HEK293 (cell line): Measurements from ENCODE around the gene COL9A2.

Experiments
- CTCF ChIA-PET: fragments of 350-600 bp; formaldehyde crosslinking; extraction: SDS; loops from one replicate; lab custom pipeline; 2021; ENCODE audit warnings: antibody characterized with exemption; lab: Yijun Ruan, JAX
- POLR2A ChIA-PET: fragments of 300-600 bp; formaldehyde crosslinking; extraction: SDS; loops from one replicate; lab custom pipeline; 2020; ENCODE audit warnings: antibody characterized with exemption, inconsistent platforms; lab: Yijun Ruan, JAX
- H3K27ac ChIP-seq: fragments of 200-500 bp; sonication (Bioruptor generic); 2 replicates; pipeline ENCODE4 v1.5.1; 2014; ENCODE audit warnings: low read depth, low read length, control low read depth, inconsistent platforms; ENCODE audit errors: extremely low read depth
- H3K36me3 ChIP-seq, 2 experiments: fragments of 200-500 bp in 1 of 2; sonication (Bioruptor generic) in 1 of 2; 1 replicate in 1 of 2; 2 replicates in 1 of 2; pipeline ENCODE4 v1.5.1; 2014 to 2017; ENCODE audit warnings: inconsistent platforms in 2 of 2, low read length in 2 of 2; ENCODE audit not compliant: control insufficient read depth in 2 of 2, insufficient read depth in 1 of 2
- H3K4me1 ChIP-seq: fragments of 200-500 bp; sonication (Bioruptor generic); 2 replicates; pipeline ENCODE4 v1.5.1; 2014; ENCODE audit warnings: mild to moderate bottlenecking, low read length, inconsistent platforms; ENCODE audit not compliant: control insufficient read depth, insufficient read depth
- H3K4me3 ChIP-seq: 2 replicates; pipeline ENCODE4 v1.5.1; 2011; ENCODE audit warnings: low read depth, mild to moderate bottlenecking, control low read depth, low read length, moderate library complexity
- H3K9me3 ChIP-seq: fragments of 200-500 bp; sonication (Bioruptor generic); 2 replicates; pipeline ENCODE4 v1.5.1; 2014; ENCODE audit warnings: low read depth, low read length, inconsistent platforms; ENCODE audit not compliant: control insufficient read depth, insufficient read depth
- GFI1B ChIP-seq: fragments of 450-650 bp; formaldehyde crosslinking; IDR thresholded peaks from 2 replicates; pipeline ENCODE4 v1.5.1; 2016; ENCODE audit warnings: missing biosample characterization, missing genetic modification characterization
- HOXD13 ChIP-seq: sonication (generic); formaldehyde crosslinking; IDR thresholded peaks from 2 replicates; pipeline ENCODE4 v1.8.0; 2022; ENCODE audit warnings: missing genetic modification reagents, borderline replicate concordance
- PRDM6 ChIP-seq: fragments of 450-650 bp; formaldehyde crosslinking; IDR thresholded peaks from 2 replicates; pipeline ENCODE4 v1.5.1; 2017; ENCODE audit warnings: missing biosample characterization, missing genetic modification characterization
- SP2 ChIP-seq: fragments of 450-650 bp; formaldehyde crosslinking; IDR thresholded peaks from 2 replicates; pipeline ENCODE4 v1.5.1; 2016; ENCODE audit warnings: missing biosample characterization, missing genetic modification characterization
- SP7 ChIP-seq: fragments of 450-650 bp; formaldehyde crosslinking; IDR thresholded peaks from 2 replicates; pipeline ENCODE4 v1.5.1; 2016; ENCODE audit warnings: missing biosample characterization, missing genetic modification characterization
- ZBTB7A ChIP-seq: fragments of 450-650 bp; formaldehyde crosslinking; IDR thresholded peaks from 2 replicates; pipeline ENCODE4 v1.5.1; 2016; ENCODE audit warnings: low read depth, missing biosample characterization, missing genetic modification characterization
- ZFP3 ChIP-seq: fragments of 450-650 bp; formaldehyde crosslinking; IDR thresholded peaks from 2 replicates; pipeline ENCODE4 v1.5.1; 2016; ENCODE audit warnings: low read depth, missing biosample characterization, missing genetic modification characterization
- ZNF114 ChIP-seq: fragments of 450-650 bp; formaldehyde crosslinking; IDR thresholded peaks from 2 replicates; pipeline ENCODE4 v1.5.0; 2017; ENCODE audit warnings: missing biosample characterization, missing genetic modification characterization
- ZNF169 ChIP-seq: fragments of 450-650 bp; formaldehyde crosslinking; IDR thresholded peaks from 2 replicates; pipeline ENCODE4 v1.5.1; 2016; ENCODE audit warnings: missing biosample characterization, missing genetic modification characterization
- ZNF174 ChIP-seq: fragments of 450-650 bp; formaldehyde crosslinking; IDR thresholded peaks from 2 replicates; pipeline ENCODE4 v1.5.0; 2017; ENCODE audit warnings: missing biosample characterization, mild to moderate bottlenecking, missing genetic modification characterization
- ZNF19 ChIP-seq: fragments of 450-650 bp; formaldehyde crosslinking; IDR thresholded peaks from 2 replicates; pipeline ENCODE4; 2016; ENCODE audit warnings: missing biosample characterization, missing genetic modification characterization, low read depth
- ZNF2 ChIP-seq: fragments of 450-650 bp; formaldehyde crosslinking; IDR thresholded peaks from 2 replicates; pipeline ENCODE4 v1.5.1; 2016; ENCODE audit warnings: missing biosample characterization, missing genetic modification characterization
- ZNF211 ChIP-seq: fragments of 450-650 bp; formaldehyde crosslinking; IDR thresholded peaks from 2 replicates; pipeline ENCODE4 v1.5.1; 2016; ENCODE audit warnings: low read depth, missing biosample characterization, missing genetic modification characterization
- ZNF24 ChIP-seq: fragments of 450-650 bp; formaldehyde crosslinking; IDR thresholded peaks from 2 replicates; pipeline ENCODE4 v1.5.1; 2016; ENCODE audit warnings: missing biosample characterization, missing genetic modification characterization
- ZNF354C ChIP-seq: fragments of 450-650 bp; formaldehyde crosslinking; IDR thresholded peaks from 2 replicates; pipeline ENCODE4 v1.5.1; 2016; ENCODE audit warnings: missing biosample characterization, missing genetic modification characterization, low read depth, borderline replicate concordance
- ZNF529 ChIP-seq: fragments of 450-650 bp; formaldehyde crosslinking; IDR thresholded peaks from 2 replicates; pipeline ENCODE4 v1.5.1; 2017; ENCODE audit warnings: missing genetic modification characterization, missing biosample characterization; ENCODE audit not compliant: insufficient replicate concordance
- ZNF776 ChIP-seq: fragments of 450-650 bp; formaldehyde crosslinking; IDR thresholded peaks from 2 replicates; pipeline ENCODE4 v1.5.0; 2017; ENCODE audit warnings: missing biosample characterization, missing genetic modification characterization, borderline replicate concordance
- ZNF792 ChIP-seq: fragments of 450-650 bp; formaldehyde crosslinking; IDR thresholded peaks from 2 replicates; pipeline ENCODE4 v1.5.1; 2016; ENCODE audit warnings: missing biosample characterization, missing genetic modification characterization
- ZNF843 ChIP-seq: fragments of 450-650 bp; formaldehyde crosslinking; IDR thresholded peaks from 2 replicates; pipeline ENCODE4 v1.5.1; 2016; ENCODE audit warnings: missing biosample characterization, missing genetic modification characterization
- TF ChIP-seq, protein P1 (sequence below): fragments of 450-650 bp; formaldehyde crosslinking; IDR thresholded peaks from 2 replicates; pipeline ENCODE4 v1.5.1; 2016; ENCODE audit warnings: missing biosample characterization, missing genetic modification characterization
- TF ChIP-seq, protein P2 (sequence below): fragments of 450-650 bp; formaldehyde crosslinking; IDR thresholded peaks from 2 replicates; pipeline ENCODE4 v1.5.1; 2016; ENCODE audit warnings: missing biosample characterization, missing genetic modification characterization, borderline replicate concordance
- TF ChIP-seq, protein P3 (sequence below): fragments of 450-650 bp; formaldehyde crosslinking; IDR thresholded peaks from 2 replicates; pipeline ENCODE4 v1.5.1; 2016; ENCODE audit warnings: missing biosample characterization, missing genetic modification characterization

The COL9A2 gene

GRCh38 chr1:40353082-40353481 is 36.0 kb upstream of the COL9A2 start:
- H3K36me3 ChIP-seq = no peaks in the 10 kb centered on the region
- H3K4me1 ChIP-seq = no peaks in the 10 kb centered on the region
- H3K4me3 ChIP-seq = no peak overlapping the region
- CTCF ChIA-PET = interaction anchor here (0.6 to 4.8 kb wide), 3 partner anchors 14 to 21 kb away, joined by 4 to 26 read pairs (median 5); no protein-coding TSS in a partner anchor
- POLR2A ChIA-PET = interaction anchor here (0.6 kb wide), 1 partner anchor 12 kb away, joined by 5 read pairs; no protein-coding TSS in a partner anchor
- no peaks in the 10 kb centered on the region for H3K9me3 ChIP-seq
- no peak overlapping the region for H3K27ac ChIP-seq
- TF ChIP-seq GFI1B (no peak), SP2 (tag by site-specific recombination) (no peak), ZNF174 (tag by site-specific recombination) (no peak), ZNF19 (no peak), ZNF792 (tag by site-specific recombination) (no peak), ZNF211 (tag by site-specific recombination) (no peak), ZNF843 (tag by site-specific recombination) (no peak), ZNF776 (tag by site-specific recombination) (no peak), ZNF169 (tag by site-specific recombination) (no peak), ZFP3 (tag by site-specific recombination) (no peak), ZNF114 (tag by site-specific recombination) (no peak)
- TF ChIP-seq, protein P1, sequence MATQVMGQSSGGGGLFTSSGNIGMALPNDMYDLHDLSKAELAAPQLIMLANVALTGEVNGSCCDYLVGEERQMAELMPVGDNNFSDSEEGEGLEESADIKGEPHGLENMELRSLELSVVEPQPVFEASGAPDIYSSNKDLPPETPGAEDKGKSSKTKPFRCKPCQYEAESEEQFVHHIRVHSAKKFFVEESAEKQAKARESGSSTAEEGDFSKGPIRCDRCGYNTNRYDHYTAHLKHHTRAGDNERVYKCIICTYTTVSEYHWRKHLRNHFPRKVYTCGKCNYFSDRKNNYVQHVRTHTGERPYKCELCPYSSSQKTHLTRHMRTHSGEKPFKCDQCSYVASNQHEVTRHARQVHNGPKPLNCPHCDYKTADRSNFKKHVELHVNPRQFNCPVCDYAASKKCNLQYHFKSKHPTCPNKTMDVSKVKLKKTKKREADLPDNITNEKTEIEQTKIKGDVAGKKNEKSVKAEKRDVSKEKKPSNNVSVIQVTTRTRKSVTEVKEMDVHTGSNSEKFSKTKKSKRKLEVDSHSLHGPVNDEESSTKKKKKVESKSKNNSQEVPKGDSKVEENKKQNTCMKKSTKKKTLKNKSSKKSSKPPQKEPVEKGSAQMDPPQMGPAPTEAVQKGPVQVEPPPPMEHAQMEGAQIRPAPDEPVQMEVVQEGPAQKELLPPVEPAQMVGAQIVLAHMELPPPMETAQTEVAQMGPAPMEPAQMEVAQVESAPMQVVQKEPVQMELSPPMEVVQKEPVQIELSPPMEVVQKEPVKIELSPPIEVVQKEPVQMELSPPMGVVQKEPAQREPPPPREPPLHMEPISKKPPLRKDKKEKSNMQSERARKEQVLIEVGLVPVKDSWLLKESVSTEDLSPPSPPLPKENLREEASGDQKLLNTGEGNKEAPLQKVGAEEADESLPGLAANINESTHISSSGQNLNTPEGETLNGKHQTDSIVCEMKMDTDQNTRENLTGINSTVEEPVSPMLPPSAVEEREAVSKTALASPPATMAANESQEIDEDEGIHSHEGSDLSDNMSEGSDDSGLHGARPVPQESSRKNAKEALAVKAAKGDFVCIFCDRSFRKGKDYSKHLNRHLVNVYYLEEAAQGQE (tag by site-specific recombination) = no peak
- TF ChIP-seq, protein P2, sequence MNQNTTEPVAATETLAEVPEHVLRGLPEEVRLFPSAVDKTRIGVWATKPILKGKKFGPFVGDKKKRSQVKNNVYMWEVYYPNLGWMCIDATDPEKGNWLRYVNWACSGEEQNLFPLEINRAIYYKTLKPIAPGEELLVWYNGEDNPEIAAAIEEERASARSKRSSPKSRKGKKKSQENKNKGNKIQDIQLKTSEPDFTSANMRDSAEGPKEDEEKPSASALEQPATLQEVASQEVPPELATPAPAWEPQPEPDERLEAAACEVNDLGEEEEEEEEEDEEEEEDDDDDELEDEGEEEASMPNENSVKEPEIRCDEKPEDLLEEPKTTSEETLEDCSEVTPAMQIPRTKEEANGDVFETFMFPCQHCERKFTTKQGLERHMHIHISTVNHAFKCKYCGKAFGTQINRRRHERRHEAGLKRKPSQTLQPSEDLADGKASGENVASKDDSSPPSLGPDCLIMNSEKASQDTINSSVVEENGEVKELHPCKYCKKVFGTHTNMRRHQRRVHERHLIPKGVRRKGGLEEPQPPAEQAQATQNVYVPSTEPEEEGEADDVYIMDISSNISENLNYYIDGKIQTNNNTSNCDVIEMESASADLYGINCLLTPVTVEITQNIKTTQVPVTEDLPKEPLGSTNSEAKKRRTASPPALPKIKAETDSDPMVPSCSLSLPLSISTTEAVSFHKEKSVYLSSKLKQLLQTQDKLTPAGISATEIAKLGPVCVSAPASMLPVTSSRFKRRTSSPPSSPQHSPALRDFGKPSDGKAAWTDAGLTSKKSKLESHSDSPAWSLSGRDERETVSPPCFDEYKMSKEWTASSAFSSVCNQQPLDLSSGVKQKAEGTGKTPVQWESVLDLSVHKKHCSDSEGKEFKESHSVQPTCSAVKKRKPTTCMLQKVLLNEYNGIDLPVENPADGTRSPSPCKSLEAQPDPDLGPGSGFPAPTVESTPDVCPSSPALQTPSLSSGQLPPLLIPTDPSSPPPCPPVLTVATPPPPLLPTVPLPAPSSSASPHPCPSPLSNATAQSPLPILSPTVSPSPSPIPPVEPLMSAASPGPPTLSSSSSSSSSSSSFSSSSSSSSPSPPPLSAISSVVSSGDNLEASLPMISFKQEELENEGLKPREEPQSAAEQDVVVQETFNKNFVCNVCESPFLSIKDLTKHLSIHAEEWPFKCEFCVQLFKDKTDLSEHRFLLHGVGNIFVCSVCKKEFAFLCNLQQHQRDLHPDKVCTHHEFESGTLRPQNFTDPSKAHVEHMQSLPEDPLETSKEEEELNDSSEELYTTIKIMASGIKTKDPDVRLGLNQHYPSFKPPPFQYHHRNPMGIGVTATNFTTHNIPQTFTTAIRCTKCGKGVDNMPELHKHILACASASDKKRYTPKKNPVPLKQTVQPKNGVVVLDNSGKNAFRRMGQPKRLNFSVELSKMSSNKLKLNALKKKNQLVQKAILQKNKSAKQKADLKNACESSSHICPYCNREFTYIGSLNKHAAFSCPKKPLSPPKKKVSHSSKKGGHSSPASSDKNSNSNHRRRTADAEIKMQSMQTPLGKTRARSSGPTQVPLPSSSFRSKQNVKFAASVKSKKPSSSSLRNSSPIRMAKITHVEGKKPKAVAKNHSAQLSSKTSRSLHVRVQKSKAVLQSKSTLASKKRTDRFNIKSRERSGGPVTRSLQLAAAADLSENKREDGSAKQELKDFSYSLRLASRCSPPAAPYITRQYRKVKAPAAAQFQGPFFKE (tag by site-specific recombination) = no peak

DNA sequence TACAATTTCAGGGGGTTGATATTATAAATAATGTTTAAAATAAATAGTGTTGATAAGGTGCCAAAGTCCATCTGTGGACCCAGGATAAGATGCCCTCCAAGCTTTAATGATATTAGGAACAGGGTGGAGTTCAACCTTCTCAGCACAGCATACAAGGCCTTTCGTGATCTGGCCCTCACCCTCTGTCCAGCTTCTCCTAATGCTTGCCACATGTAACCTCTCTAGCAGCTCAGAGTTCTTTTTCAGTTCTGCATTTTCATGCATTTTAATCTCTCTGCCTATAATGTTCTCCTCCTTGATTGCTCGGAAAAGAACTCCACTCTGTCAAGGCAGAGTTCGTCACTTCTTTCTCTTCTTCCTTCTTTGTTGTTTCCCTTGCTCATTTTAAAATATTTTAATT is 35.0 kb upstream of the COL9A2 start:
- ChIA-PET POLR2A (no interaction called here), CTCF (interaction anchor here (0.6 to 4.8 kb wide), 3 partner anchors 13 to 208 kb away, joined by 5 to 26 read pairs (median 6); no protein-coding TSS in a partner anchor)
- H3K27ac ChIP-seq = no peak overlapping the region
- no peaks in the 10 kb centered on the region for H3K9me3 ChIP-seq
- H3K4me1 ChIP-seq = no peaks in the 10 kb centered on the region
- no peak overlapping the region for H3K4me3 ChIP-seq
- no peaks in the 10 kb centered on the region for H3K36me3 ChIP-seq
- TF ChIP-seq HOXD13 (CRISPR knock-in tag) = no peak
- TF ChIP-seq PRDM6 (tag by site-specific recombination) = no peak
- TF ChIP-seq ZNF354C (tag by site-specific recombination) = no peak
- TF ChIP-seq, protein P3, sequence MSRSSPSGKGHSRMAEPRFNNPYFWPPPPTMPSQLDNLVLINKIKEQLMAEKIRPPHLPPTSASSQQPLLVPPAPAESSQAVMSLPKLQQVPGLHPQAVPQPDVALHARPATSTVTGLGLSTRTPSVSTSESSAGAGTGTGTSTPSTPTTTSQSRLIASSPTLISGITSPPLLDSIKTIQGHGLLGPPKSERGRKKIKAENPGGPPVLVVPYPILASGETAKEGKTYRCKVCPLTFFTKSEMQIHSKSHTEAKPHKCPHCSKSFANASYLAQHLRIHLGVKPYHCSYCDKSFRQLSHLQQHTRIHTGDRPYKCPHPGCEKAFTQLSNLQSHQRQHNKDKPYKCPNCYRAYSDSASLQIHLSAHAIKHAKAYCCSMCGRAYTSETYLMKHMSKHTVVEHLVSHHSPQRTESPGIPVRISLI (tag by site-specific recombination) = no peak
- no peak for TF ChIP-seq ZNF529 (tag by site-specific recombination)
- TF ChIP-seq SP7 (tag by site-specific recombination) = no peak
- TF ChIP-seq ZBTB7A (tag by site-specific recombination) = no peak
- TF ChIP-seq ZNF24 = no peak
- no peak for TF ChIP-seq ZNF2
